Measurements from ENCODE around the gene OR1K1.

The OR1K1 gene

GRCh38 chr9:122848256-122848943, 48.5 kb downstream of the OR1K1 start:
- DNase-seq (ENCODE audit: extremely low read depth in 1 of 2, low read depth in 1 of 2) = no peak

Measured in stimulated activated CD8-positive, alpha-beta memory T cell treated with anti-CD3 and anti-CD28 coated beads, Interleukin-7, amount 100 ng/mL, for 48 hours (primary cell).